HG02970 (cell line): ENCODE results near the gene THSD7B.
"Not testable (repeated sequence)": the region's sequence is repeated elsewhere in the genome, so short reads cannot be mapped to it uniquely, and the experiment has no call there.

ENCODE experiments used
- ATAC-seq: cut with Tn5 transposase; IDR thresholded peaks from one replicate; pipeline ENCODE4 v1.9.1; 2021; ENCODE audit warnings: mild to moderate bottlenecking, moderate library complexity, moderate number of reproducible peaks; ENCODE audit not compliant: unreplicated experiment, low FRiP score

THSD7B gene

GRCh38 chr2:137449454-137449853 lies 684.1 kb downstream of the THSD7B start:
- ATAC-seq, result no peak

- no peak for ATAC-seq
Observed at GRCh38 chr2:137454886-137455285, 689.5 kb downstream of the THSD7B start.

GRCh38 chr2:137467246-137467862 lies 702.0 kb downstream of the THSD7B start:
- peak; percentile 78 for ATAC-seq

- no peak for ATAC-seq
Observed at GRCh38 chr2:137493261-137493660, 727.9 kb downstream of the THSD7B start.

- ATAC-seq, result no peak
Observed at GRCh38 chr2:137500599-137500998, 735.3 kb downstream of the THSD7B start.

- ATAC-seq, result no peak
Observed at GRCh38 chr2:137507237-137507636, 741.9 kb downstream of the THSD7B start.

GRCh38 chr2:137508739-137509384 lies 743.5 kb downstream of the THSD7B start:
- ATAC-seq, result no peak

GRCh38 chr2:137511526-137511925 lies 746.2 kb downstream of the THSD7B start:
- no peak for ATAC-seq

GRCh38 chr2:137521653-137522619 lies 756.6 kb downstream of the THSD7B start:
- no peak for ATAC-seq

GRCh38 chr2:137522620-137523011 lies 757.3 kb downstream of the THSD7B start:
- no peak for ATAC-seq

- ATAC-seq, result no peak
Observed at GRCh38 chr2:137523931-137524330, 758.6 kb downstream of the THSD7B start.

- ATAC-seq, result no peak
Observed at GRCh38 chr2:137525132-137525531, 759.8 kb downstream of the THSD7B start.

- no peak for ATAC-seq
Observed at GRCh38 chr2:137525641-137526190, 760.4 kb downstream of the THSD7B start.

- no peak for ATAC-seq
Observed at GRCh38 chr2:137535897-137536296, 770.6 kb downstream of the THSD7B start.

- no peak for ATAC-seq
Observed at GRCh38 chr2:137539336-137539735, 774.0 kb downstream of the THSD7B start.

- ATAC-seq, result no peak
Observed at GRCh38 chr2:137547842-137548241, 782.5 kb downstream of the THSD7B start.

- ATAC-seq, result no peak
Observed at GRCh38 chr2:137566387-137566786, 801.0 kb downstream of the THSD7B start.

GRCh38 chr2:137570484-137570883 lies 805.1 kb downstream of the THSD7B start:
- ATAC-seq, result no peak

GRCh38 chr2:137587834-137588233 lies 822.5 kb downstream of the THSD7B start:
- not testable (repeated sequence) for ATAC-seq

GRCh38 chr2:137588578-137588977 lies 823.2 kb downstream of the THSD7B start:
- ATAC-seq, result not testable (repeated sequence)

- ATAC-seq, result no peak
Observed at GRCh38 chr2:137590102-137590501, 824.8 kb downstream of the THSD7B start.
